ENCODE results near the gene CA6. TPM values are rescaled to one million over a fixed set of nuclear protein-coding genes. Genes with fewer than 3 reads are reported as not detected.
"Not testable (repeated sequence)": the region's sequence is repeated elsewhere in the genome, so short reads cannot be mapped to it uniquely, and the experiment has no call there.

The CA6 gene
- total RNA-seq, 3 donors from 2014 or later, result 0.14 to 0.25 TPM; not detected in 1

DNA sequence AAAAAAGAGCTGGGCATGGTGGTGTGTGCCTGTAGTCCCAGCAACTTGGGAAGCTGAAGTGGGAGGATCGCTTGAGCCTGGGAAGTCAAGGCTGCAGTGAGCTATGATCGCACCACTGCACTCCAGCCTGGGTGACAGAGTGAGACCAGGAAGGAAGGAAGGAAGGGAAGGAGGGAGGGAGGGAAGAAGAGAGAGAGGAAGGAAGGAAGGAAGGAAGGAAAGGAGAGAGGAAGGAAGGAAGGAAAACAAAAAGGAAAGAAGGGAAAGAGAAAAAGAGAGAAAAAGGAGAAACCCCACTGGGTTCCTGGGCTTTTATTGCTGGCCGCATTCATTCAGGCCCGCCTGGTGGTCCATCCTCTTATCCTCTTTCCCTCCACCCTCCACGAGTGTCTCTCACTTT is 70.8 kb downstream of the CA6 start:
- DNase-seq, result no peak
- H3K4me1 Mint-ChIP-seq (ENCODE audit: low read depth), result no peaks in the 10 kb centered on the region
- H3K36me3 Mint-ChIP-seq (ENCODE audit: insufficient read depth), result no peaks in the 10 kb centered on the region
- H3K4me3 Mint-ChIP-seq, result no peak overlapping the region
- no peaks in the 10 kb centered on the region for H3K9me3 Mint-ChIP-seq
- H3K27me3 Mint-ChIP-seq (ENCODE audit: low read depth), result peaks cover 5% of the 10 kb centered on the region
- ATAC-seq, result no peak

- H3K9me3 Mint-ChIP-seq, result no peaks in the 10 kb centered on the region
- no peaks in the 10 kb centered on the region for H3K36me3 Mint-ChIP-seq (ENCODE audit: insufficient read depth)
- no peak overlapping the region for H3K4me3 Mint-ChIP-seq
- H3K27me3 Mint-ChIP-seq (ENCODE audit: low read depth), result peaks cover 5% of the 10 kb centered on the region
- H3K4me1 Mint-ChIP-seq (ENCODE audit: low read depth), result no peaks in the 10 kb centered on the region
- DNase-seq, result no peak
- no peak for ATAC-seq
Observed at GRCh38 chr1:9018333-9018732, 72.7 kb downstream of the CA6 start.

DNA sequence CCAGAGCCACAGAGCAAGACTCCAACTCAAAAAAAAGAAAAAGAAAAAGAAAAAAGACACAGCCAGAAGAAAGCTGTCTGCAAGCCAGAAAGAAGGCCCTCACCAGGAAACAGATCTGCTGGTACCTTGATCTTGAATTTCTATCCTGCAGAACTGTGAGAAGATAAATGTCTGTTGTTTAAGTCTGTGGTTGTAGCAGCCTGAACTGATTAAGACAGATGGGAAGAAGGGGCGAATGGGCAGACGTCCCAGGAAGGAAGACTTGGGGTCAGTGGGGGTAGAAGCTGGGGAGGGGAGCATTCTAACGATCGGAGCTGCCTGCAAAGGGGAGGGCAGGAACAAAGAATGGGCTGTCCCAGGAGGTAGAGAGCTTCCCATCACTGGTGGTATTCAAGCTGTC is 74.2 kb downstream of the CA6 start:
- no peaks in the 10 kb centered on the region for H3K4me1 Mint-ChIP-seq (ENCODE audit: low read depth)
- peaks cover 5% of the 10 kb centered on the region for H3K27me3 Mint-ChIP-seq (ENCODE audit: low read depth)
- no peaks in the 10 kb centered on the region for H3K36me3 Mint-ChIP-seq (ENCODE audit: insufficient read depth)
- DNase-seq (no peak), ATAC-seq (no peak)
- H3K9me3 Mint-ChIP-seq, result no peaks in the 10 kb centered on the region
- H3K4me3 Mint-ChIP-seq, result no peak overlapping the region

DNA sequence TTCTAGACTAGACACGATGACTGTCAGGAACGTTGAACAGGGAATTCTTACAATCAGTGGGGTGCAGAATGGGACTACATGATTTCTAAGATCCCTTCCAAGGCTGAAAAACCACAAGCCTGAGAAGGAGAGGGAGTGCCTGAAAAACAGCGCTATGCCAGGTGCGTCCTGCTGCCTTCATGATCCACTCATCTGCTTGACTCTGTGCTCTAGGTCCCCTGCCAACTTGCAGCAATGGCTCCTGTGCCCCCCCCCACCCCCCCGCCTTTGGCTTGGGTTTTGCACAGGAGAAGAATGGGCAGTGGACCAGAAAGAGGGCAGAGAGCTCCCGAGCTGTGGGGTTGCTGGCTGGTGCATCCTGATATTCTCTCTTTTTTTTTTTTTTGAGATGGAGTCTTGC is 74.6 kb downstream of the CA6 start:
- Mint-ChIP-seq H3K4me1 (ENCODE audit: low read depth) (no peaks in the 10 kb centered on the region), H3K4me3 (no peak overlapping the region), H3K36me3 (ENCODE audit: insufficient read depth) (no peaks in the 10 kb centered on the region), H3K9me3 (no peaks in the 10 kb centered on the region), H3K27me3 (ENCODE audit: low read depth) (peaks cover 5% of the 10 kb centered on the region)
- DNase-seq (no peak), ATAC-seq (no peak)

DNA sequence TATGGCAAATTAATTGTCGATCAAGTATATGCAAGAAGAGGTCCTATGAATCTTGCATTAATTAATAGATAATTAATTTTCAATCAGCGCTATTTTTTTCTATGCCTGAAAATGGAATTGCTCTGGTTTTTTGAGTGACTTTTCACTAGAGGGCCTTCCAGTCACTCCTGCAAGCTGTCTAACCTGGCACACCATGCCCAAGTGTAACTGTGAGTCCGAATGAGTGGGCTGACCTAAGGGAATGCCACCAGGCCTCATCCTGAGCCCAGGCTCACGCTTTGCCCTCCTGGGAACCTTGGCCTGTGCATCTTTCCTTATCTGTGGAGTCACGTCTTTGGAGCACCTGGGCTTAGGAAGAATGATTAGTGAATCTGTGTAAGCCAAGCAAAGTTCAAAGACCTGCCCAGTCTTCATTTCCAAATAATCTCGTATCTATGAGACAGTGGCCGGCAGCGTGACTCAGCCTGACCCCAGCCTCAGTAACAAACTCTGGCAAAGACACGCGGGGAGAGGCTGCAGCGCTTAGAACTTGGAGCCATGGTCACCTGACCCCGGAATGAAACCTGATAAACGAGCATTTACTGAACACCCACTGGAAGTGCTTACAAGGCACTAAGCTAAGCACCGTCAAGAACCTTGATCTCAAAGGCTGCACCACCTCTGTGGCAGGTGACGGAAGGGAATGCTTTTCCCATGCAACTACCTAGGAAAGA is 76.5 kb downstream of the CA6 start:
- H3K4me1 Mint-ChIP-seq (ENCODE audit: low read depth); H3K36me3 Mint-ChIP-seq (ENCODE audit: insufficient read depth); DNase-seq; H3K4me3 Mint-ChIP-seq; H3K9me3 Mint-ChIP-seq; ATAC-seq; H3K27me3 Mint-ChIP-seq (ENCODE audit: low read depth): not testable (repeated sequence)

GRCh38 chr1:9022773-9023172 is 77.1 kb downstream of the CA6 start:
- Mint-ChIP-seq H3K4me1 (ENCODE audit: low read depth) (no peaks in the 10 kb centered on the region), H3K9me3 (no peaks in the 10 kb centered on the region), H3K36me3 (ENCODE audit: insufficient read depth) (no peaks in the 10 kb centered on the region), H3K27me3 (ENCODE audit: low read depth) (no peaks in the 10 kb centered on the region), H3K4me3 (no peak overlapping the region)
- ATAC-seq (no peak), DNase-seq (no peak)

Other genes with a start within 250 kb of the CA6 start
- 10 to 100 TPM; 40.5 to 53.4 (median 47.8) TPM for gene RERE, start 128.2 kb upstream of the CA6 start, total RNA-seq
- gene ENO1, start 67.2 kb upstream of the CA6 start, total RNA-seq, result 1,000 to 10,000 TPM; 3,836 to 4,068 (median 3,869) TPM
- gene SLC2A7, start 80.6 kb downstream of the CA6 start, total RNA-seq, result not detected
- not detected for gene SLC2A5, start 123.8 kb downstream of the CA6 start, total RNA-seq
- gene GPR157, start 183.2 kb downstream of the CA6 start, total RNA-seq, result 1 to 10 TPM; 1.5 to 5.3 (median 2.9) TPM